GM19193 (cell line): ENCODE data around the gene CDK17.

Experiments
- POLR2A ChIP-seq: IDR thresholded peaks from 4 replicates; pipeline ENCODE4 v1.6.1; 2011; ENCODE audit not compliant: insufficient read depth, insufficient read length; ENCODE audit errors: extremely low read depth

The CDK17 gene

GRCh38 chr12:96249196-96250118 is 150.8 kb downstream of the CDK17 start:
- no peak for TF ChIP-seq POLR2A

GRCh38 chr12:96248136-96248931 is 151.9 kb downstream of the CDK17 start:
- TF ChIP-seq POLR2A, result no peak

GRCh38 chr12:96247563-96247962 is 152.7 kb downstream of the CDK17 start:
- no peak for TF ChIP-seq POLR2A

- TF ChIP-seq POLR2A, result no peak
These were observed 153.2 kb downstream of the CDK17 start for GRCh38 chr12:96246926-96247505.

- no peak for TF ChIP-seq POLR2A
These were observed 155.4 kb downstream of the CDK17 start for GRCh38 chr12:96244826-96245225.

GRCh38 chr12:96242597-96242996 is 157.6 kb downstream of the CDK17 start:
- no peak for TF ChIP-seq POLR2A

- TF ChIP-seq POLR2A, result no peak
These were observed 158.4 kb downstream of the CDK17 start for GRCh38 chr12:96241846-96242256.

- TF ChIP-seq POLR2A, result no peak
These were observed 158.8 kb downstream of the CDK17 start for GRCh38 chr12:96241431-96241830.

- no peak for TF ChIP-seq POLR2A
These were observed 159.6 kb downstream of the CDK17 start for GRCh38 chr12:96240656-96241055.

GRCh38 chr12:96239711-96240635 is 160.3 kb downstream of the CDK17 start:
- TF ChIP-seq POLR2A, result no peak

- no peak for TF ChIP-seq POLR2A
These were observed 161.7 kb downstream of the CDK17 start for GRCh38 chr12:96238336-96239047.

GRCh38 chr12:96237465-96238077 is 162.7 kb downstream of the CDK17 start:
- TF ChIP-seq POLR2A, result no peak

GRCh38 chr12:96237035-96237434 is 163.2 kb downstream of the CDK17 start:
- no peak for TF ChIP-seq POLR2A
